Gastrocnemius medialis (tissue), 4 donors: Measurements from ENCODE around the gene ZNF576.

Experiments used
- CTCF ChIP-seq, 5 experiments: fragments of 450-650 bp in 3 of 5; fragments of 200-600 bp in 2 of 5; sonication (generic) in 2 of 5; IDR thresholded peaks in 4 of 5; conservative IDR thresholded peaks in 1 of 5; 1 replicate in 4 of 5; 2 replicates in 1 of 5; pipeline ENCODE4 v1.5.1; 2016 to 2019; ENCODE audit warnings: antibody characterized with exemption in 5 of 5, mild to moderate bottlenecking in 3 of 5, moderate library complexity in 3 of 5
- POLR2A ChIP-seq, 2 donors: fragments of 450-650 bp; IDR thresholded peaks; one replicate each; pipeline ENCODE4 v1.6.1; 2017; ENCODE audit warnings: antibody characterized with exemption in 2 of 2, mild to moderate bottlenecking in 2 of 2, moderate library complexity in 2 of 2

DNA sequence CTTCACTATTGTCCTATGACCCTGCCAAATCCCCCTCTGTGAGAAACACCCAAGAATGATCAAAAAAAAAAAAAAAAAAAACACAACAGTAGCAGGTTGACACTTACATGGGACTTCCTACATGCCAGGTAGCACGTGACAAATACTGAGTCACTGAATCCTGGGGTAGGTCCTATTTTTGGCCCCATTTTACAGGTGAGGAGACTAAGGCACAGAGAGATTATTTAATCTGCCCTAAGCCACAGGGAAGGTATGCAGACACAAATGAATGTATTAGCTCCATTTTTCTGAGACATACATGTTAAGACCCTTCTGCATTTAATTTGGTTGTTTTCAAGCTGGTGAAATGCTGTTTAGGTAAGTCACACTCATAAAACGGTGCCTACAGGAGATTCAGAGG lies 47.7 kb upstream of the ZNF576 start:
- no peak for TF ChIP-seq CTCF (IDR thresholded peaks at IDR 0.05 in 4 of 5, conservative IDR thresholded peaks at IDR 0.05 in 1 of 5)
- no peak for TF ChIP-seq POLR2A (IDR thresholded peaks at IDR 0.05)
